Neural progenitor cell (in vitro differentiated cells): ENCODE results near the gene KEAP1. TPM values are rescaled to one million over a fixed set of nuclear protein-coding genes. Genes with fewer than 3 reads are reported as not detected.
"Not testable (repeated sequence)": the region's sequence is repeated elsewhere in the genome, so short reads cannot be mapped to it uniquely, and the experiment has no call there.

Experiments
- DNase-seq: peaks from one replicate; pipeline ENCODE4 v3.0.0-alpha.2; 2016; ENCODE audit warnings: low spot score
- H2AFZ ChIP-seq: fragments of 200-600 bp; sonication (generic); replicated peaks from 2 replicates; pipeline ENCODE4 v1.6.1; 2016; ENCODE audit warnings: antibody characterized with exemption
- H3F3A ChIP-seq: fragments of 200-600 bp; sonication (generic); 2 replicates; pipeline ENCODE4 v1.6.1; 2016; ENCODE audit warnings: antibody characterized with exemption, low read depth
- H3K27ac ChIP-seq: fragments of 200-600 bp; sonication (generic); 2 replicates; pipeline ENCODE4 v1.5.1; 2016; ENCODE audit warnings: mild to moderate bottlenecking
- H3K27me3 ChIP-seq: fragments of 200-600 bp; sonication (generic); 2 replicates; pipeline ENCODE4 v1.6.1; 2016; ENCODE audit warnings: mild to moderate bottlenecking, moderate library complexity
- H3K36me3 ChIP-seq: fragments of 200-600 bp; sonication (generic); 2 replicates; pipeline ENCODE4 v1.5.1; 2016
- H3K4me1 ChIP-seq: fragments of 200-600 bp; sonication (generic); 2 replicates; pipeline ENCODE4 v1.6.1; 2016; ENCODE audit warnings: mixed run types
- H3K4me2 ChIP-seq: fragments of 200-600 bp; sonication (generic); 2 replicates; pipeline ENCODE4 v1.6.1; 2016
- H3K4me3 ChIP-seq: fragments of 200-600 bp; sonication (generic); 2 replicates; pipeline ENCODE4 v1.5.1; 2016
- H3K79me2 ChIP-seq: fragments of 200-600 bp; sonication (generic); 2 replicates; pipeline ENCODE4 v1.6.1; 2016; ENCODE audit warnings: low read depth
- H3K9ac ChIP-seq: fragments of 200-600 bp; sonication (generic); 2 replicates; pipeline ENCODE4 v1.6.1; 2016
- H3K9me3 ChIP-seq: fragments of 200-600 bp; sonication (generic); 2 replicates; pipeline ENCODE4 v1.5.1; 2016; ENCODE audit warnings: low read depth
- H4K20me1 ChIP-seq: fragments of 200-600 bp; sonication (generic); 2 replicates; pipeline ENCODE4 v1.6.1; 2016; ENCODE audit warnings: low read depth
- H3K27ac Mint-ChIP-seq: 3 replicates; pipeline ENCODE4 v1.8.0; 2021; ENCODE audit warnings: mixed read lengths
- H3K27me3 Mint-ChIP-seq: 2 replicates; pipeline ENCODE4 v1.8.0; 2022; ENCODE audit warnings: low read depth, mild to moderate bottlenecking, inconsistent platforms, moderate library complexity, mixed read lengths; ENCODE audit not compliant: insufficient read depth
- H3K36me3 Mint-ChIP-seq: 3 replicates; pipeline ENCODE4 v1.8.0; 2021; ENCODE audit warnings: mixed read lengths
- H3K4me1 Mint-ChIP-seq: 3 replicates; pipeline ENCODE4 v1.8.0; 2021; ENCODE audit warnings: mixed read lengths
- H3K4me3 Mint-ChIP-seq: 3 replicates; pipeline ENCODE4 v1.8.0; 2021; ENCODE audit warnings: mild to moderate bottlenecking, moderate library complexity, mixed read lengths
- H3K9me3 Mint-ChIP-seq: 3 replicates; pipeline ENCODE4 v1.8.0; 2020; ENCODE audit warnings: mixed read lengths
- CTCF ChIP-seq: fragments of 200-600 bp; sonication (generic); IDR thresholded peaks from 2 replicates; pipeline ENCODE4 v1.5.1; 2017; ENCODE audit warnings: antibody characterized with exemption, mild to moderate bottlenecking
- EZH2 ChIP-seq: fragments of 200-600 bp; sonication (generic); IDR thresholded peaks from 2 replicates; pipeline ENCODE4 v1.6.1; 2017; ENCODE audit warnings: antibody characterized with exemption, mild to moderate bottlenecking, moderate library complexity
- EZH2phosphoT487 ChIP-seq: fragments of 200-600 bp; sonication (generic); IDR thresholded peaks from 2 replicates; pipeline ENCODE4 v1.6.1; 2017; ENCODE audit warnings: antibody characterized with exemption
- total RNA-seq: library from RNA; depleted of rRNA; stranded (reverse); fragments of >200 nt; gene quantifications from 2 replicates; pipeline ENCODE4 v1.2.3, GENCODE V29; 2015; ENCODE audit warnings: low replicate concordance

KEAP1 gene
- total RNA-seq, 1 donor from 2014 or later: 25.2 TPM

DNA sequence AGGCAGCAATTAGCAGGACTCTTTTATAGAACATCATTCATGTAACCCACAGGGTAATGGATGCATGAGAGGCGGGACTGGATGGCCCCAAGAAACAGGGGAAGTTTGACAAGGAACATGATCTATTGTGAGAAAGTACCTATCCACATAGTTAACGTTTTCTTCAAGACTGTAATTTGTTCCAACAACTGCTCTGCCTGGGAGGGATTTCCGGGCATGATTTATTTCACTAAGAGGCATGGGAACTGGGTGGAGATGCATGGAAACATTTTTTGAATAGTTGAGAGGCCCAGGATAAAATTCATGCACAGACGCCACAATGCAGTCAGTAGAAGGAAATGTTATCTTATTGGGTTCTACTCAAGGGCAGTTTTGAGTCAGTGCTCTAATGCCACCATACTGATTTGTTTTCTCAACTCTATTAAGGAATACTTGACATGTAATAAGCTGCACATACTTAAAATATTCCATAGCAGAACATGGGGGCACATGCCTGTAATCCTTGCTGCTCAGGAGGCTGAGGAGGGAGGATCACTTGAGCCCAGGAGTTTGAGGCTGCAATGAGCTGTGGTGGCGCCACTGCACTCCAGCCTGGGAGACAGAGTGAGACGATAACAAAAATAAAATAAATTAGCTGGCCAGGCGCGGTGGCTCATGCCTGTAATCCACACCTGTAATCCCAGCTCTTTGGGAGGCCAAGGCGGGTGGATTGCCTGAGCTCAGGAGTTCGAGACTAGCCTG lies 30.7 kb upstream of the KEAP1 start:
- peaks cover 11% of the 10 kb centered on the region for H3K27me3 Mint-ChIP-seq
- Histone ChIP-seq H3K27me3 (no peaks in the 10 kb centered on the region), H3K4me1 (no peaks in the 10 kb centered on the region), H3F3A (no peaks in the 10 kb centered on the region), H3K36me3 (no peaks in the 10 kb centered on the region), H3K4me3 (no peak overlapping the region), H3K79me2 (no peaks in the 10 kb centered on the region), H3K4me2 (no peak overlapping the region), H3K9me3 (no peaks in the 10 kb centered on the region), H4K20me1 (no peaks in the 10 kb centered on the region), H3K9ac (no peak overlapping the region), H2AFZ (no peak overlapping the region), H3K27ac (no peak overlapping the region)
- H3K4me1 Mint-ChIP-seq: no peaks in the 10 kb centered on the region
- no peak for TF ChIP-seq CTCF
- no peak for TF ChIP-seq EZH2
- no peaks in the 10 kb centered on the region for H3K9me3 Mint-ChIP-seq
- H3K36me3 Mint-ChIP-seq: no peaks in the 10 kb centered on the region
- H3K27ac Mint-ChIP-seq: no peak overlapping the region
- no peak overlapping the region for H3K4me3 Mint-ChIP-seq
- DNase-seq: no peak

DNA sequence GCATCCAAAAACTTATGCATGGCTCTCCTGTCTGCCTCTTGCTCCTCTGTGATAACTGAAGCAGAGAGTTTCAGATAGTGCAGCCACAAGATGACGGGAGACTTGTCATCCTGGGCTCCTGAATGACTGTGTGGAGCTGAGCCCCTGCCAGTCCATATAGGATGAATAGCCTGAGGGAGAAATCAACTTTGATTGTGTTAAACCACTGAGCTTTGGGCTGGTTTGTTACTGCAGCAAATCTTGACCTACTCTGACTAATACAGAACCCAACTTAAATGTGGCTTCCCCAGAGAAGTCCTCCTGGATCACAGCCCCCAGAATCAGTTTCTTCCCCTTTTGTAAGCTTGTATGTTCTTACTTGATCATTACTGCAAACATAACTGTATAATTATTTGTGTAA lies 29.3 kb upstream of the KEAP1 start:
- Histone ChIP-seq H3K79me2 (no peaks in the 10 kb centered on the region), H3K27me3 (no peaks in the 10 kb centered on the region), H3K4me2 (no peak overlapping the region), H3F3A (no peaks in the 10 kb centered on the region), H3K9ac (no peak overlapping the region), H3K27ac (no peak overlapping the region), H3K4me3 (no peak overlapping the region), H3K4me1 (no peaks in the 10 kb centered on the region), H3K9me3 (no peaks in the 10 kb centered on the region), H4K20me1 (no peaks in the 10 kb centered on the region), H2AFZ (no peak overlapping the region), H3K36me3 (no peaks in the 10 kb centered on the region)
- H3K4me3 Mint-ChIP-seq: no peak overlapping the region
- no peaks in the 10 kb centered on the region for H3K36me3 Mint-ChIP-seq
- no peak for TF ChIP-seq CTCF
- TF ChIP-seq EZH2phosphoT487: no peak
- TF ChIP-seq EZH2: no peak
- no peaks in the 10 kb centered on the region for H3K9me3 Mint-ChIP-seq
- no peak for DNase-seq
- peaks cover 11% of the 10 kb centered on the region for H3K27me3 Mint-ChIP-seq
- H3K4me1 Mint-ChIP-seq: no peaks in the 10 kb centered on the region
- no peak overlapping the region for H3K27ac Mint-ChIP-seq

DNA sequence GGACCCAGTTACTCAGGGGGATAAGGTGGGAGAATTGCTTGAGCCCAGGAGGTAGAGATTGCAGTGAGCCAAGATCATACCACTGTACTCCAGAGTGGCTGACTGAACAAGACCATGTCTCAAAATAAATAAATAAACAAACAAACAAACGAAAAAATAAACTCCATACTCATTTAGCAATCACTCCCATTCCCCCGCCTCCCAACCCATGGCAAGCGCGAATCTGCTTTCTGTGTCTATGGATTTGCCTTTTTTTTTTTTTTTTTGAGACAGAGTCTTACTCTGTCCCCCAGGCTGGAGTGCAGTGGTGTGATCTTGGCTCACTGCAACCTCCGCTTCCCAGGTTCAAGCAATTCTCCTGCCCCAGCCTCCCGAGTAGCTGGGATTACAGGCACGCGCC lies 23.7 kb upstream of the KEAP1 start:
- not testable (repeated sequence) for H3K9me3 ChIP-seq, H3K4me1 ChIP-seq, H3K36me3 ChIP-seq, H3K4me3 ChIP-seq, H3K27me3 Mint-ChIP-seq, H2AFZ ChIP-seq, H3K9me3 Mint-ChIP-seq, H3K4me2 ChIP-seq, H3K27me3 ChIP-seq, H3K79me2 ChIP-seq, H3K9ac ChIP-seq, H3K27ac Mint-ChIP-seq, H3F3A ChIP-seq, H4K20me1 ChIP-seq, DNase-seq, H3K27ac ChIP-seq, H3K36me3 Mint-ChIP-seq, H3K4me1 Mint-ChIP-seq, H3K4me3 Mint-ChIP-seq

DNA sequence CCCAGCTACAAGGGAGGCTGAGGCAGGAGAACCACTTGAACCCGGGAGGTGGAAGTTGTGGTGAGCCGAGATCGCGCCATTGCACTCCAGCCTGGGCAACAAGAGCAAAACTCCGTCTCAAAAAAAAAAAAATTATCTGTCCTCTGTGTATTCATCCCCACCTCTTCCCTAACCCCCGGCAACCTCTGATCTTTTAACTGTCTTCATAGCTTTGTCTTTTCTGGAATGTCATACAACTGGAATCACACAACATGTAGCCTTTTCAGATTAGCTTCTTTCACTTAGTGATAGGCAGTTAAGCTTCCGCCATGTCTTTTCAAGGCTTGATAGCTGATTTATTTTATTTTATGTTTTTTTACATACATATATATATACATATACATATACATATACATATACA lies 22.5 kb upstream of the KEAP1 start:
- no peak for TF ChIP-seq EZH2
- TF ChIP-seq EZH2phosphoT487: no peak
- no peak for TF ChIP-seq CTCF
- Mint-ChIP-seq H3K4me3 (no peak overlapping the region), H3K4me1 (no peaks in the 10 kb centered on the region), H3K36me3 (no peaks in the 10 kb centered on the region), H3K27ac (no peak overlapping the region), H3K27me3 (peaks cover 2% of the 10 kb centered on the region), H3K9me3 (no peaks in the 10 kb centered on the region)
- Histone ChIP-seq H3K27ac (no peak overlapping the region), H3F3A (no peaks in the 10 kb centered on the region), H3K4me1 (no peaks in the 10 kb centered on the region), H4K20me1 (no peaks in the 10 kb centered on the region), H3K4me2 (no peak overlapping the region), H3K4me3 (no peak overlapping the region), H3K36me3 (no peaks in the 10 kb centered on the region), H2AFZ (no peak overlapping the region), H3K79me2 (no peaks in the 10 kb centered on the region), H3K9ac (no peak overlapping the region), H3K9me3 (no peaks in the 10 kb centered on the region), H3K27me3 (peaks cover 4% of the 10 kb centered on the region)
- DNase-seq: no peak
